ENCODE measurements around the gene ENOX1.

- no peak for TF ChIP-seq JUN (IDR thresholded peaks at IDR 0.05; ENCODE audit: low read depth, low read length)
- TF ChIP-seq EZH2 (IDR thresholded peaks at IDR 0.05; ENCODE audit: low read depth, low read length, severe bottlenecking) = no peak
- TF ChIP-seq EP300 (IDR thresholded peaks at IDR 0.05; ENCODE audit: borderline replicate concordance in 1 of 2, low read depth in 2 of 2, low read length in 2 of 2) = no peak
- no peak for TF ChIP-seq HDAC6 (IDR thresholded peaks at IDR 0.05; ENCODE audit: low read depth, low read length)
- no peak for TF ChIP-seq RAD21 (IDR thresholded peaks at IDR 0.05 in 1 of 2, conservative IDR thresholded peaks at IDR 0.05 in 1 of 2; ENCODE audit: low read depth in 2 of 2, low read length in 2 of 2)
- no peak for TF ChIP-seq CHD1 (IDR thresholded peaks at IDR 0.05; ENCODE audit: low read depth, low read length)
- no peak for TF ChIP-seq CTCF (IDR thresholded peaks at IDR 0.05; ENCODE audit: control extremely low read depth in 1 of 3, insufficient read depth in 1 of 3, low read depth in 1 of 3, low read length in 3 of 3)
- TF ChIP-seq POLR2A (IDR thresholded peaks at IDR 0.05; ENCODE audit: control extremely low read depth in 1 of 2, low read depth in 2 of 2, low read length in 2 of 2) = no peak
- TF ChIP-seq NRF1 (IDR thresholded peaks at IDR 0.05; ENCODE audit: low read depth, low read length) = no peak
Observed at GRCh38 chr13:43316281-43316680, 470.5 kb downstream of the ENOX1 start.

All from H1 (cell line).